GM12801 (cell line): ENCODE data around the gene OVOL1.

Source experiments
- CTCF ChIP-seq: IDR thresholded peaks from one replicate; pipeline ENCODE4 v1.5.1; 2011; ENCODE audit warnings: control low read depth; ENCODE audit not compliant: insufficient read length; ENCODE audit errors: extremely low read depth

OVOL1 gene

DNA sequence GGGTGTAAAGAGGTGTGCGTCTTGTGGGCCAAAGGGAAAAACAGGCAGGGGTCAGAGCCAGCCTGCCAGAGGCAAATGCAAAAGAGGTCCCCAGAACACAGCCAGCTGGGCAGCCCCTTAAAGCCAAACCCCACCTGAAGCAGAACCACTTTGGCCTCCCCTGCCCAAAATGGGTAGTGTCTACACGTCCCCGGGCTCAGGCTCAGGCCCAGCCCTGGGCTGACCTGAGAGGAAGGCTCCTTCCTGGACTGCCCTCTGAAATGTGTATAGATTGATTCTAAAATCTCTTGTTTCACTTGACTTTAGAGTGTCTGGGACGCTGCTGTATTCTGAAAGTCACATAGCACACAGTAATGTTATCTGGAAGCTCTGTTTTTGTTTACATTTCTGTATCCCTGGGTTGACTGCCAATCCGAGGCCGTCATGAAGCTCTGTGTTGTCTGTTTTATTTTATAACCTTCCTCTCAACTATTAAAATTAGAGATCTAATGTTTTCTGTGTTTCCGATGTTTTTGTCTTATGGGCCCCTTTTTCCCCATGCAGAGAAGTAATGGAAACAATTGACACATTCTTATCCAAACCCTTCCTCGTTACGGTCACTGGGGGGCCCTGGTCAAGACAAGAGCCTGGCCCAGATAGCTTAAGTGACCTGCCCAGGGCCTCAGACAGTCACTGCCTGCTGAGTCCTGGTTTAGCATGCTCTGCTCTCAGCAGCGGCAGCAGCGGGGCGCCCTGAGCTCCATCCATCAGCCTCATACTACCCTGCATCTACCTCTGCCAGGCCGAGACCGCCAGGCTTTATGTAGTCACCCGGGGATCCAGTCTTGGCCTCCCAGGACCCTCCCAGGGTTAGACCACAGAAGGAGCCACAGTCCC lies 10.1 kb downstream of the OVOL1 start:
- no peak for TF ChIP-seq CTCF

GRCh38 chr11:65797711-65798110 lies 10.8 kb downstream of the OVOL1 start:
- no peak for TF ChIP-seq CTCF

GRCh38 chr11:65798882-65799281 lies 12.0 kb downstream of the OVOL1 start:
- TF ChIP-seq CTCF, result no peak

DNA sequence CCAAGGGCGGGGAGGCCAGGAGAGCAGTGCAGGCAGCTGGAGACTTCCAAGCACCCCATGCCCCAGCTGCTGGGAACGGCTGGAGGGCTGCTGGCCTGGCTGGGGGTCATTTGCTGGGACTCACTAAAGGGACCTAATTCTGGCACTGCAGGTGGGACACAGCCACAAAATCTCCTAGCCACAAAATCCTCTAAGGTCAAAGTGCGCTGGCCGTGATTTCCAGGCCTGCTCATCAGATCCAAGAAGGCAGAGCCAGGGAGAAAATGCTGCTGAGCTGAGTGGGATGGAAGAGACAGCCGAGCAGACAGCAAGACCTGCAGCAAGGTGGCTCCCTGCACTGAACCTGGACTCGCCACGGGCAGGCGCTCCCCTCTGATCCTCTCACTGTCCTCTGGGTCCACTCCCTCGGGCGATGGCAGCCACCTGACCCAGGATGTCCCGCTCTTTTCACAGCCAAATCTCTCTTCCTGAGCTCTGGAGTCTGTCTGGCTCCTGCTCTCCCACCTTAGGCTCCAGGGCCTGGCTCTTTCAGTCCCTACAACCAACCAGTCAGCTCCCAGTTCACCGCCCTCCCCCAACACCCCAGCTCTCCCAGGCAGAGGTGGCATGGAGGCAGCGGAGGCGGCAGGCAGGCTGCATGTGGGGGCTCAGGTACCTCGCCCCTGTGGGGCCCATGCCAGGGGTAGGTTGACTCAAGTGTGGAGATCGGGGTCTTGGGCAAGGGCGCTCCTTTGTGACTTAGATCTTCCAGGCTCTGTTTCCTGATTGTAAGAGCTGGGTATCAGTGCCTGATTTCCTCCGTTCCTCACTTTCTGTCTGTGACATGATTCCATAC lies 14.5 kb downstream of the OVOL1 start:
- no peak for TF ChIP-seq CTCF

DNA sequence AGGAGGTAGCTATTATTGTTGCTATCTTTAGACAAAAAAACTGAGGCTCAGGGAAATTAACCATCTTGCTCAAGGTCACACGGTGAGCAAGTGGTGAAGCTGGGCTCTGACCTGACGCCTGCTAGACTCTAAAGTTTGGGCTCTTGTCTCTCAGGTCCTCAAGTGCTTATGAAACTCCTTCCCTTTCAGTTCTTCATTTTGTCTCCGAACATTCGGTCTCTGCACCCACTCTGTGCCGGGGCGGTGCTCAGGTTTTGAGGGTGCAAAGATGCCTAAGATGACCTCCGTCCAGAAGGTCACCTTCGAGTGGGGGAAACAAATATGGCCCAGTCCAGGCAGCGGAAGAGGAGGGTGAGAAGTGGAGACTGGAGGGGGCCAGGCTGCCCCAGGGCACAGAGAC lies 16.0 kb downstream of the OVOL1 start:
- no peak for TF ChIP-seq CTCF

DNA sequence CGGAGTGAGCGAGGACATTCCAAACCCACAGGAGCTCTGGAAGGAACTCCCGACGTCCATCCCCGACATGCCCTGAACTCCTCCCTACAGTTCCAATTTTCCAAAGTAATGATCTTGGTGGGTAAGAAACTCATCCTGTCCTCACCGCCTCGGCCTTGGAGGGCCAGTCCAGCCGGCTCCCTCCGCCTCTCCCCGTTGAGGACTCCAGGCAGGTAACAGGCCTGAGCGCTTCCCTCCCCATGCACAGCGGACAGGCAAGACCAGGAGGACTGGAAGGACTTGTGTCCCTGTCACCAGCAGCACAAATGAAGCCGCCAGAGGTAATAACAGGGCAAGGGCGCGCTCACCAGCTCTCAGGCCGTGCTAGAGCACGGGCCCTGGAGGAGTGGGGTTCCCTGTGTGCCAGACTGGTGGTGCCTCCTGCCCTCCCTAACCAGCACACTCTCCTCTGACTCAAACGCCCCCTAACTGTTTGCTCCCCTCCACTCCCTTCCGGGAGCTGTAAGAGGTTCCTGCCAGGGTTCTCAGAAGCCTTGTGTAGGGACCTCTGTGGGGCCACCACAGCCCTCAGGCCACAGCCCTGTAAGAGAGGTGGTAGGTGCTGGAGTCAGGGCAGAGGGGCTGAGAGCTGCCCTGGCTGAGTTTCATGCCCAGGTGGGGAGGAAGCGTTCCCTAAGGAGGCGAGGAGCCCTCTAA lies 17.1 kb downstream of the OVOL1 start:
- TF ChIP-seq CTCF, result no peak

- no peak for TF ChIP-seq CTCF
Measured at GRCh38 chr11:65806979-65807378, 20.1 kb downstream of the OVOL1 start.
